NCI-H2029 (cell line): ENCODE results near the gene MTMR10.
A peak's percentile ranks its signal among the peaks of the same experiment; 100 is the strongest.

ENCODE experiments used
- DNase-seq: peaks from one replicate; lab custom pipeline; 2025; lab: John Stamatoyannopoulos, UW

Gene MTMR10, protein sequence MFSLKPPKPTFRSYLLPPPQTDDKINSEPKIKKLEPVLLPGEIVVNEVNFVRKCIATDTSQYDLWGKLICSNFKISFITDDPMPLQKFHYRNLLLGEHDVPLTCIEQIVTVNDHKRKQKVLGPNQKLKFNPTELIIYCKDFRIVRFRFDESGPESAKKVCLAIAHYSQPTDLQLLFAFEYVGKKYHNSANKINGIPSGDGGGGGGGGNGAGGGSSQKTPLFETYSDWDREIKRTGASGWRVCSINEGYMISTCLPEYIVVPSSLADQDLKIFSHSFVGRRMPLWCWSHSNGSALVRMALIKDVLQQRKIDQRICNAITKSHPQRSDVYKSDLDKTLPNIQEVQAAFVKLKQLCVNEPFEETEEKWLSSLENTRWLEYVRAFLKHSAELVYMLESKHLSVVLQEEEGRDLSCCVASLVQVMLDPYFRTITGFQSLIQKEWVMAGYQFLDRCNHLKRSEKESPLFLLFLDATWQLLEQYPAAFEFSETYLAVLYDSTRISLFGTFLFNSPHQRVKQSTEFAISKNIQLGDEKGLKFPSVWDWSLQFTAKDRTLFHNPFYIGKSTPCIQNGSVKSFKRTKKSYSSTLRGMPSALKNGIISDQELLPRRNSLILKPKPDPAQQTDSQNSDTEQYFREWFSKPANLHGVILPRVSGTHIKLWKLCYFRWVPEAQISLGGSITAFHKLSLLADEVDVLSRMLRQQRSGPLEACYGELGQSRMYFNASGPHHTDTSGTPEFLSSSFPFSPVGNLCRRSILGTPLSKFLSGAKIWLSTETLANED

GRCh38 chr15:30991255-30992235 is at the start of gene MTMR10:
TSS of gene MTMR10 (minus strand) at chr15:30991628. CDS start at chr15:30991506, 122 bp downstream.
- peak; percentile 22 for DNase-seq

GRCh38 chr15:31040611-31041010 is 49.2 kb upstream of the MTMR10 start:
- DNase-seq = no peak

DNA sequence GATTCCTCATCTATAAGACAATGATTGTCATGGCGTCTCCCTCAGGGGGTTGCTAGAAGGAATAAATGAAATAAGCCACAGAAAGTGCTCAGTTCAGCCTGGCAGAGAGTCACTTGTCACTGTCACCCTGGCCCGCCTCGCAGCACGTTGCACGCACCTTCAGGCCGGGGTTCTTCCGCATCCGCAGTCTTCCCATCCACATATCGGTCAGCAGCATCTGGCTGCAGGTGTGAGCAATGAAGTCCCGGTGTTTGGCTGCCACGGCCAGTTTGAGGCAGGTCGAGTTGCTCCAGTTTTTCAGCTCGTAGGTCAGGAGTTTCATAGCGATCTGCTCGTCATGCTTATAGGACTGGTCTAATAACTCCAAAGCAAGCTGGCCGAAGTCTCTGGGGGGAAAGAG is 48.5 kb upstream of the MTMR10 start:
- DNase-seq = no peak

DNA sequence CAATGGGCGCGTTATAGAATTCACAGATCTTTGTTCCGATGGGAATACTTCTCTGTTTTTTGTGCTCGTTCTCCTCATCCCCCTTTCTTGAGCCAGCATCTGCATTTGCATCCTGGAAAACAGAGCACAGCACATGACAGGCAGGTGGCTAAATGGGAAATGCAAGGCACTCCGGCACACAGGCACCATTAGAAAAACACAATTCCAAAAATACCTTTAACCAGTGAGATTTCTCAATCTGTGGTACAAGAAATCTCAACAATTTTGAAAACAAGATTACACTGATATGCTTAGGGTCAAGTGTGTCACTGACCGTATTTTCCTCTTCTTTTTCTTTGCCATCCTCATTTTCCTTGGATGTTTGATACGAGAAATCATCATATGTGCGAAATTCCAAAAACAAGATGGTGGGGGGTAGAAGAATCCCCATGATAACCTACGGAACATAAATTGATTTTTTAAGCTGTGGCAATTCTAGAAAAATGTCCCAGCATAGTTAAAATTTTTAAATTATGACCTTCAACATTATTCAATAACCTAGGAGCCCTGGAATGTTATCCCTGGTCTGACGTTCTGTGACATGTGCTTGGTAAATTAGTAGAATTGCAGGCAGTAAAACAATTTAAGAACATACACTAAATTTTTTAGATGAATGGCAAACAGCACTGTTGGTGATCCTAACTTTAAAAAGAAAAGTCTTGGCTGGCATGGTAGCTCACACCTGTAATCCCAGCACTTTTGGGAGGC is 46.5 kb upstream of the MTMR10 start:
- no peak for DNase-seq

DNA sequence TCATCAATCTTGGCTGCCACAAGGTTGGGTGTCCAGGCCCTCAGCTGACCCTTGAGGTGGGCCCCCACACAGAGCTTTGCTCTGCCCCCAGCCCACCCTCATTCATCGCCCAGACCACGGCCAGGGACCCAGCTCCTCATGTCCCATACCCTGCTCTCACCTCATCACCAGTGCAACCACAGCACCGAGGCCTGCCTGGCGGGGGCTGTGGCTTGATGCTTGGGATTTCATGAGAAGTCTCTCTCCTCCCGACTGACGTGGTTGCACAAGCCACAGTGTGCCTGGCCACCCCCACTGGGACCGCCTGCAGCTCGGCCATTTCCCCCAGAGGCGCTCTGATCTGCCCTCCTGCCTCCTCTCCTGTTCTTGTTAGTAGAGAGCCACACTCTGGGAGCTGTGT is 45.4 kb upstream of the MTMR10 start:
- no peak for DNase-seq

DNA sequence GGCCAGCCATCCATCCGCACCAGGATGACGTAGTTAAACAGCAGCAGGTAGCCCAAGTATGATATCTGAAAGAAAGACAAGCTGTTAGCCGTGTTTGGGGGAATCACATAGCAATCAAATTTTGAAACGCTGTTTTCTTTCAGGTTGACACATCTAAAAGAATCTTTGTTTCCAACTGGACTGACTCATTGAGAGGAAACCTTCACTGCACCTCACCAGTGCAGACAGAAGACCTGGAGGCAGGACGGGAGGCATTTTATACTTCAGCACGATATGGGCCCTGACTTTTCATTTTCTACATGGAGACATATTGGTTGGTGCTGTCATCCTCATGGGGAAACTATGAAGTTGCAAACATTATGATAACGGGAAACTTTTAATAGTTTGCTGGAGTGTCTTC is 44.2 kb upstream of the MTMR10 start:
- no peak for DNase-seq

GRCh38 chr15:31034152-31034551 is 42.7 kb upstream of the MTMR10 start:
- DNase-seq = no peak

DNA sequence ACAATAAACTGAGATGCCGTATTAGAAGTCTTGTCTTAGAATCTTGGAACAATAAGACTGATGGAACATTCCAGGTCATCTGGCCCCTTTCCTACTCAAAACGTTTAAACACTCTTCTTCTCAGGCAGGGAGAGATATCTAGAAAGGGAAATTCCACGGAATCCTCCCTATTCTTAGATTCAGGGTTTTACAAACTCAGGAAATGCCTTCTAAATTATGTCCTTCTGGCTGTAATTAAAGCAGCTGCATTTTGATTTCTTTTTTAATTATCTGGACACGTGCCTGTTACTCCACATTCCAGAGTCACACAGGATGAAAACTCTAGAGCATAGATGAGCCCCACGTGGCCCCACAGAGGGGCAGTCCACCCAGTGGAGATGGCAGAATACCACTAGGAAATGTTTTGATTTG is 41.5 kb upstream of the MTMR10 start:
- DNase-seq = no peak

GRCh38 chr15:31031471-31032067 is 40.1 kb upstream of the MTMR10 start:
- no peak for DNase-seq

DNA sequence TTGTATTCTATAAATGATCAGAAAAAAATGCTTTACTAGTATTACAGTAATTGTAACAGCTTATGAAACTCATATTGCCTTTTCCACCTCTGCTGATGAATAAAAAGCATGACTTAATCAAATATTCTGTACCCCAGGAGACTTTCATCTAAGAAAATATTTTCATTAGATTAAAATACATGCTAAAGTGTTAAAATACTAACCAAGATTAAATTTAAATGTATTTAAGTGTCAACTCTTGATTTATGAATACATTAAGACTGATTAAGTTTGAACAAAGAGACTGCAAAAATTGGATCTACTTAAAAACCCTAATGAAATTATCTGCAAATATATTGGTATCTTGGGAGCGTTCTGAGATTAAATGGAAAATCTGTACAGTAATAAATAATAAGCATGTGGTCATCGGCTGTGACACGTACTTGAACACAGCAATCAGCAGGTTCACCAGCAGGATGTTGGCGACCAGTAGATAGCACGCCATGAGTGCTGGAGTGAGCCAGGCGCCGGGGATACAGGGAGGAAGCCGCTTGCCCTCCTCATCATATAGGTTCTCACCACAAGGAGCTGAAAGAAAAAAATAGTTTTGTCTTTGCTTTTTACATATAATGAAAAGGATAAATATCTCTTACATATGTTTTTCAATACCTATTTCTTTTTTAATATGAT is 36.6 kb upstream of the MTMR10 start:
- no peak for DNase-seq

DNA sequence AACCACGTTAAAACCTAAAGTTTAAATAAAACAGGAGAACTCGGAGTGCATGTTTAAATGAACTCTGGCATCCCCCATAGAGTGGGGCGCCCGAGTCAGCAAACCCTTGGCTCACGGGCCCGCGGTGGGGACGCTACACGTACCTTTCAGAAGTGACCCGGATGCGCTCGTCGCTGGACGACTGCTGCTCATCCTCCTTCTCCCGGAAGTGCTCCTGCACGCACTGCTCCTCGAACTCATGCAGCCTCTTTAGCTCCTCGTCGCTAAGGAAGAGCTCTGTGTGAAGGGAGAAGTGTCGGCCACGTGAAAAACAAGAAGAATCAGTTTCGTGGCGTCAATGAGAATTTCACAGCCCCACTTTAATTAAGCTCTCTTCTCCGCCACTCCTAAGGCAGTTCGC is 34.6 kb upstream of the MTMR10 start:
- DNase-seq = no peak

DNA sequence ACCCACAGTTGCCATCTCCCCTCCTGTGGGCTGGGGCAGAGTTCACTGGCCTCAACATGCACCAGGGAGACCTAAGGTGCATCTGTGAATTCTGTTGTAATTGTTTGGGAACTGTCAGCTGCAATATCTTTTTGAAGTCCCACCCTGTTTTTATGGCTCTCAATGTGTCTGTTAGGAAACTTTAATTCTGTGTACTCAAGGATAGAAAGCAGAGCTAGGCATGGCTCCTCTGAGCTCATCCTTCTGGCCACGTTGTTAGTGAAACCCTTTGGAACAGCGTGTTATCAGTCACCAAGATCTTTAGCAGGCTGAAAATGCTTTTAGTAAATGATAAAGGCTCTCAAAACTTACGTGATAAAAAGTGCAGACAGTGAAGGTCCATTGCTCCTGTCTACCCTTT is 33.6 kb upstream of the MTMR10 start:
- no peak for DNase-seq

DNA sequence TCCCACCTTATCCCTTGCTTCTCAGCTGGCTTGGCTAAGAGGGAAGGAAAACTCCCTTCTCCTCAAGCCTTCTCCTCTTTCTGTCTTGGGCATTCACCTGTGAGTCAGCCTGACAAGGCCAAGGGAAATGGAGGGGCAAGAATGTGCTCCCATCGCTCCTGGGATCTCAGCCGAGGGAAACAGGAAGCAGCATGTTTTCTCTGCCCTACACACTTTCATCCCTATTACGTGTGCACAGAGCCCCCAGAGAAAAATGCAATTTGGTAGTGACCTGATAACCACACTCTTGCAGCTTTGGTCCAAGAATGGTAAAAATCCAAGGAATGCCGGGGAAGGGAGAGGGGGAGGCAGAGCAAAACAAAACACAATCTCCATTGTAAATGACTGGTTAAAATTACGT is 32.9 kb upstream of the MTMR10 start:
- DNase-seq = no peak

GRCh38 chr15:31023841-31024240 is 32.4 kb upstream of the MTMR10 start:
- DNase-seq = no peak

- DNase-seq = no peak
These were observed 29.7 kb upstream of the MTMR10 start for GRCh38 chr15:31021067-31021665.

DNA sequence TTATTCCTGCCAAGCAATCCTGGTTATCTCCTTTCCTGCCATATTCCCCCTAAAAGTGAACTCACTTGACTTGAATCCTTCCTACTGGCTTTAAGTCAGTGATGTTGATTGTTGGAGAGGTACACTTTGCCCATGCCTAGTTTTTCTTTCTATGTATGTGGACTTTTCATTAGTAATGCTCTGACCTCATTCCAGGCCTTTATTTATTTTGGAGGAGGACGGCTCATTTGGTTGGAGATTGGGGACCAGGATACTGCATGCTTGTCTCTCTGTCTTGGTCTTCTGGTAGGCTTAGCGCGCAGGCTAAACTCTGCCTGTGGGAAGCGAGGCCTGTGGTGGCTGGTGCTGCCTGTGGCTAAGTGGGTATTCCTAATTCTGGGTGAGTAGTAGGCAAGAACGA is 29.1 kb upstream of the MTMR10 start:
- DNase-seq = no peak

DNA sequence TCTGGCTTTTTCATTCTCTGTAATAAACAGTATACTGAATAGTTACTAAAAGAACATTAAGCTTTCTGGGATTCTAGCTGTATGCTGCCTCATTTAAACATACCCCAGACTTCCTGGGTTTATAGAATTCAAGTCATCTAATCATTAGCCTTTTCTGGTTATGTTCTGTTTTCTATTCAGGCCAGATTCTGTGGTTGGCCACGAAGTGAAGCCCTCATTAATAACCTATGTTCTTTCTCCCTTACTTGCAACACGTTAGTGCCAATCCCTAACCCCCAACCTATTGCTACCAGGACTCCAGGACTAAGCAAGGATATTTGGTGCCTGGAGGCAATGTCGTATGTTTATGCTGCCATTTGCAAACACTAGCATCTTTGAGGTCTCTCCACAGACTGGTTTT is 28.6 kb upstream of the MTMR10 start:
- no peak for DNase-seq

DNA sequence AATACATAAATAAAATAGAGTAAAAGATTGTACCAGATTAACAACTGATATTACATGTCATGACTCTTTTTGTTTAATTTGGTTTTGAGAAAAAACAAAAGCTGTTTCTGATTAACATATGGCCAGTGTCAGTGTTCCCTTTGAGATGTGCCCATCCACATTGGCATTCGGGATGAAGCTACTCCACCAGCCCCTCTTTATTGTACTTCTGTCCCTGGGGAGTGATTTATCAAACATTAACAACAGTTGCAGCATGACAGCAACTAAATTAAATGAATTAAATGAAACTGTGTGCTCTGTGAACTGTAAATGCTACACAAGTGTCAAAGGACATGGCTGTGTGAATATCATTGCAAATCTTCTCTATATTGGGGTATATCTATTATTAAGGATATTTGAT is 25.9 kb upstream of the MTMR10 start:
- no peak for DNase-seq

GRCh38 chr15:31016446-31016915 is 25.1 kb upstream of the MTMR10 start:
- DNase-seq = no peak

GRCh38 chr15:31014608-31014925 is 23.1 kb upstream of the MTMR10 start:
- no peak for DNase-seq
